NCI-H2081 treated with DMSO at 0.1 percent for 48 hours (cell line): ENCODE results near the gene TEC.
"Not testable (repeated sequence)": the region's sequence is repeated elsewhere in the genome, so short reads cannot be mapped to it uniquely, and the experiment has no call there.

Experiments used
- DNase-seq: peaks from one replicate; lab custom pipeline; 2025; lab: John Stamatoyannopoulos, UW

TEC gene

DNA sequence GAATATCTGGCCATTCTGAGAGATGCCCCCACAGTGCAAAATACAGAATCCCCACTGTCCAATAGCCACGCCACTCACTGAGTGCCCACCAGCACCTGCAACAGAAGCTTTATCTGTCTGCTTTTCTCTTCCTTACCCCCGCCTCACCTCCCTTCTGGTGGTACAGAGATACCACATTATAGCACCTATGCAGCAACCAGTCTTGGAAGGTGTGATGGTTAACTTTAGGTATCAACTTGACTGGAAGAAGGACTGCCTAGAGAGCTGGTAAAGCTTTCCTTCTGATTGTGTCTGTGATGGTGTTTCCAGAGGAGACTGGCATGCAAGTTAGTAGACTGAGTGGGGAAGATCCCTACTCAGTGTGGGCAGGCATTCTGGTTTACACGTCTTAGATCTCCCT lies 73.8 kb downstream of the TEC start:
- no peak for DNase-seq

DNA sequence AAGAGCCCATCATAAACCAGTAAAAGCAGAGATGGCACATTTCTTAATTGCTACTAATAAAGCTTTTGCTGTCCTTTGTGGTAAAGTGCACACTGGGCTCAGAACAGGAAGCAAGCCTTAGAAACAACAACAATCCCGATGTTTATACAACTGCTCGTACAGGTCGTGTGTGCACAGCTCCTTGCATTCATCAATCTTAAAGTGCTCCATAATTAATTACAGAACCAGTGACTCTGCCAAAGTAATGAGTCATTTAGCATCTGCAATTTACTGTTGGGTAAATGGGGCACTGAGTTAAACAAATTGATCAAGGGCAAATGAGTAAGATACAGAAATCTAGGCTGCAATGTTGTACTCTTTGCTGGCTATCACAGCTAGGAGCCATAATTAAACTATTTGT lies 74.3 kb downstream of the TEC start:
- DNase-seq, result peak; percentile 96

DNA sequence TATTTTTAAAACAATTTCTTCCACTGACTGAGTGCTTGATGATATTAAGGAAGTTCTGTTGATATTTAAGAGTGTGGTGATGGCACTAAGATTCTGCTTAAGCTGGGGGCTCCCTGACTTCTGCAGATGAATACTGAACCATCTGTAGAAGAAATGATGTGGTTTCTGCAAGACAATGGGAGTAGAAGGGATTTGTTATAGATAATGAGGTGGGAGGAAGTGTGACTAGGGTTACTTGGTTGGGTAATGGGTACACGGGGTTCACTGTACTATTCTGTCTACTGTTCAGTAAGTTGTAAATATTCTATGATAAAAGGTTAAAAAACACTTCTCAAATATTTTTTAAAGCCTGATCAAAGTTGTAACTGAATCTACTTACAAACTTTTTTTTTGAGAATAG lies 74.7 kb downstream of the TEC start:
- peak; percentile 75 for DNase-seq

DNA sequence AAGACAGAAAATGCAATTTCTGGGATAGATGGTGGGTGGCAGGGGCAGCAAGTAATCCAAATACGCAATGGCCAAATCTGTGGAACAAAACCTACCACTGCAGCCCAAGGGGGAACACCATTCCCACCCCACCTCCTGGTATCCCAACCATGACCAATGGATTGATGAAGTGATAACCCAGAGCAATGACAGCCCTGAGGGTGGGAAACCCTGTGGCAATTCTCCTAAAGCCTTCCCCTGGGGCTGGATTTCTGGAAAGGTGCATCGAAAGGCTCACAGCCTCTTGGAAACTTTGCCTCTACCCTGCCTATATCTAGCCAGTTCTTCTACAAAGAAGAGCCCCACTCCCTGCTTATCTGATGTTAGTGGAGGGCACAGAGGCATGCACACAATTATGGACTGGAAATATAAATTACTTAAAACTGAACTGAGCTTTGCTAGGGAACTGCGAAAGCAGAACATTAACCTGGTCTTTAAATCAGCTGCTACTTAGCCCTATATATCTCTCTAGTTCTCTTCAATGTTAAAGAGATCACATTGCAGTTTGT lies 75.6 kb downstream of the TEC start:
- DNase-seq, result no peak

- no peak for DNase-seq
Observed at GRCh38 chr4:48193096-48193836, 76.4 kb downstream of the TEC start.

DNA sequence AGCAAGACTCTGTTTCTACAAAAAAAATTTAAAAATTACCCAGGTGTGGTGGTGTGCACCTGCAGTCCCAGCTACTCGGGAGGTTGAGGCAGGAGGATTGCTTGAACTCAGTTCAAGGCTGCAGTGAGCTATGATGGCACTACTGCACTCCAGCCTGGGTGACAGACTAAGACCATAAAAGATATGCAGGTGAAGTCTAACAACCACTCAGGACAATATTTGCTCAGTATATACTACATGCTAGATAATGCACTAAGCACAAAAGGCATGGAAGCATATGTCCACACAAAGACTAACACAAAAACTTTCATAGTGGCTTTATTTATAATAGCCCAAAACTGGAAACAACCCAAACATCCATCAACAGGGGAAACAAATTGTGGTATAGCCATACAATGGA lies 77.9 kb downstream of the TEC start:
- no peak for DNase-seq

DNA sequence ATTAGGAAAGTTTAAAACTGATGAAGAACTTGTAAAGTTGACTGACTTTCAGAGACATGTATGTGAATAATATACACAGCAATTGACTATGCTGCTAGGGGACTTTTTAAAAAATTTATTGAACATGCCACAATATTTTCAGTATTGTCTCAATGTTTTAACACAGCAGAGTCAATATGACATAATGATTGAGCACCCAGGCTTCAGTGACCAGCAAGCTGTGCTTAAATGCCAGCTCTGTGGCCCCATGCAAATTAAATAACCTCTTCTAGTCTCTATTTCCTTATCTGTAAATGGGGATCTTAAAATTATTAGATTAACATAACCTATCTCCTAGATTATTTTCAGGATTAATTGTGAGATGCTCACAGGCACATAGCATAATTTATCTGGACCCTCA lies 78.8 kb downstream of the TEC start:
- DNase-seq, result no peak

DNA sequence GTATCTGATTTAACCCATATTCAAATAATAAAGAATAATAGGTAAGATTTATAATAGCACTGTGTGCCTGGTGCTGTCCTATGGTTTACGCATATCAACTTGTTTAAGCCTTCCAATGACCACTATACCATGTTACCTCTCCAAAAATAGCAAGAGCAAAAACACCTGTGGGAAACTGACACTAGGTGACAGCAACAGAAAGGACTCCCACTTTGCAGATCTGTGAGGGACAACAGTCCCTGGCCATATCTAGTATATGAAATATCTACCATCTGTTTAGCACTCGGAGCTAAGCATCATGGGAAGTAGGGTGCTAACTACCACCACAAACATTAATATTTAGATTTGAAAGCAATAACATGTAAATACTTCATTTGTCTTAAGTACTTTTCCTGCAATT lies 79.9 kb downstream of the TEC start:
- DNase-seq, result no peak

DNA sequence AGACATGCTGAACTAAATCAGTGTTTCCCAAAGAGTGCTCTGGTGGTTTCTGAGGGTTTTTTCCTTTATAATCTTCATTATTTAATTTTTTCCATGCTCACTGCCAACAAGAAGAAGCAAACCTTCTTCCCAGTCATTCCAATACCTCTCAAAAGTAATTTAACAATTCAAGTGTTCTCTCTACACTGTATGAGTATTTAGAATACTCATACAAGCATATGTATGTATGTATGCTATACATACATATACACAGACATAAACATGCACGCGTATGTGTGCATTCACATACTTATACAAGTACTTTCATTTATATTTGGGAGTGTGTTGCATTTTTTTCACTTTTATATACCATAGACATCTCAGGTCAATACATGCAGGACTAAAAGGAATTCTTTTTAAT lies 81.2 kb downstream of the TEC start:
- no peak for DNase-seq

DNA sequence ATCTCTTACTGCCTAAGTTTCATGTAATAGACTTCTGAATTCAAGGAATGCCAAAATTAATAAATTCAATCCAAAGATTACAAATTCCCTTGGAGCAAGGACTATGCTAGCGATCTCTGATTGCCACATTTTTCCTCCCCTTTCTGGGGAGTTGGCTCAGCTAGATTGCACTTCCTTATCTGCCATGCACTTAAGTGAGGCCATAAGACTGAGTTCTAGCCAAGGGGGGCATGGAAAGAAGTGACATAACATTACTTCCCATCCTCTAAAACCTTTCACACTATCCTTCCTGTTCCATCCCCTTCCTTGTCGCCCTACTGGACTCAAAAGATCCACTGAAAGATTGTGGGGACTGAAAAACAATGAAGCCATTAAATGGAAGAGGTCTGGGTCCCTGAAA lies 81.8 kb downstream of the TEC start:
- no peak for DNase-seq

GRCh38 chr4:48187066-48187465 lies 82.6 kb downstream of the TEC start:
- not testable (repeated sequence) for DNase-seq

GRCh38 chr4:48186394-48186793 lies 83.2 kb downstream of the TEC start:
- DNase-seq, result not testable (repeated sequence)

GRCh38 chr4:48184882-48185281 lies 84.8 kb downstream of the TEC start:
- DNase-seq, result no peak

GRCh38 chr4:48180234-48180633 lies 89.4 kb downstream of the TEC start:
- DNase-seq, result no peak

DNA sequence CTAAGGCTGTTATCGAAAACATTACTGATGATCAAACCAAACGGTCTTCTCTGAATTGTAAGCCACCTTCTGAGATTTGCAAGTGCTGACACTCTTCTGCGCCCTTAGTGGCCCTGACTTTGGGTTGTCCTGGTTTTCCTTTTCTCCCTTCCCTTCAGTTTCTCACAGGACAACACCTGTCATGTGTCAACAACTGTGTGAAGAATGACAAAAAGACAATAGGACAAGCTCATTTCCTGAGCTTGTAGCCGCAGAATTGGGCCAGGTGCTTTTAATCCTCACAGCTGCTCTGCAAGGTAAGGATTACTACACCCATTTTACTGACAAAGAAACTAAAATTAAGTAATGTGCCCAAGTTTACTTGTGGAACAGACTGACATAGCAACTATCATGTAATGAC lies 90.7 kb downstream of the TEC start:
- peak; percentile 87 for DNase-seq

- no peak for DNase-seq
Observed at GRCh38 chr4:48175806-48176205, 93.8 kb downstream of the TEC start.

DNA sequence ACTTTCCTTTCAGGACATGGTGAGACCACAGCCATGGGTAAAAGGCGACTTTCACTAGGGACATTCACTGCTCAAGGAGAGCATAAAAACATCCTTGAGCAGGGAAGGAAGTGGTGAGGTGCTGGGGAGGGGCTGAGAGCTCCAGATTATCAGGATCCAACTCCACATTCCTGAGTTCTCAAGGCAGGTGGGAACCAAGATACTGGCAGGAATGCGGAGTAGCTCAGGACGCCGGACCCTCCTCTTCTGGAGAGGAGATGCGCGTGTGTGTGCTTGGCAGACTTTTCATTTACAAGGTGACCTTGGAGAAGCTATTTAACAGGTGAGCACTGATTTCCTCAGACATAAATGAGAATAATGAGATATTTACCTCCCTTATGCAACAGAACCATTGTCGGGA lies 94.3 kb downstream of the TEC start:
- DNase-seq, result no peak

GRCh38 chr4:48173056-48173991 lies 96.3 kb downstream of the TEC start:
- no peak for DNase-seq

- no peak for DNase-seq
Observed at GRCh38 chr4:48172651-48173050, 97.0 kb downstream of the TEC start.

DNA sequence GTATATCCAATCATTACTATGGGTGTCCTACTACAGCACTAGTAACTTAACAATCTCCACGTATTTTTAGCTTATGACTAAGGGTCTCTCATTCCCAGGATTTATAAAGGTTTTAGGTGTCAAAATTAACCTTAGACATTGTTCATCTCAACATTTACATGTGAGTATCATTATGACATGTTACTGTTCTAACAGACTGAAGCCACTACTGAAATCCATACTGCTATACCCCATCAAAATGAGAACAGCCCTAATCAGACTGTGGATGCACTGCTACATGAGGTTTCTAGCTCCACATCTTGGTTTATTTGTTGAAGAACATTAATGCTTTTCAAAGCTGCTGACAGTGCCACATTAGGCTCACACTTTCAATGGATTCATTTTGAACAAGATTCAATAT lies 100.0 kb downstream of the TEC start:
- DNase-seq, result no peak

DNA sequence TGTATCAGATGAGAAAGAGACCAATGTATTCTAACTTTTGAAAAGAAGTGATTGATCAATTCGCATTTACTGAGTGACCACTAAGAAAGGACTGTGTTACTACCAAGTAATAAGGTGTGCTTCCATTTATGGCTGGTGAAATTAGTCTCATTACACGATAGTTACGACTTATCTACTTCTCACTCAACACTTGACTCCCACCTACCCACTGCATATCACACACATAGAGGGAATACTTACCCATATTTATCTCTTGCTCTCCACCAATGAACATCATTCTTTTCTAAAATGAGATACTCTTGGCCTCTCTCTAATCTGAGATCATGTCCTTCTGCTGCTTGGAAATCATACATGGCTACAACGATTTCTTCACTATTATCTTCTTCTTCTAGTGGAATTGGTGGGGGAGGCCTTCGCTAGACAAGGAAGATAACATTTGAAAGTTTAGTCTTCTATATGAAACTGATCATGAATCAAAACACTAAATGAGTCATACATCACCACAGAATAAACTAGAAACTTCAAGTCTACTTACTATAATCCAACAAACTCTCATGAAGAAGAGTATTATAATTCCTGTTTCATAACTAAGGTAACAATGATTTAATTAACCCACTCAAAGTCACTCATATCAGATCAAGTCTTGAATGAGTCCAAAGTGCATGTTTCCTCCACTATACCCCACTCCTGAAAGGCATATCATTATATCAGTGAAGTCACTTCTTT lies 101.9 kb downstream of the TEC start:
- DNase-seq, result no peak

DNA sequence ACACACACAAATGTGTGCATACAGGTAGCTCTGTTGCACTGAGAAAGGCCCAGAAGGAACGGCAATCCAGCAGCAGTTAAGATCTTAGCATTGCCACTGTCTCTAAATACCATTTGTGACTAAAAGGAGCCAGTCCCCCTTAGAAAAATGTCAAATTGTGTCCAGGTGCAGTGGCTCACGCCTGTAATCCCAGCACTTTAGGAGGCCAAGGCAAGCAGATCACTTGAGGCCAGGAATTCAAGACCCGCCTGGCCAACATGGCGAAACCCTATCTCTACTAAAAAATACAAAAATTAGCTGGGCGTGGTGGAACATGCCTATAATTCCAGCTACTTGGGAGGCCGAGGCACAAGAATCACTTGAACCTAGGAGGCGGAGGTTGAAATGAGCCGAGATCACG lies 105.1 kb downstream of the TEC start:
- DNase-seq, result not testable (repeated sequence)
